ENCODE measurements around the gene IDE.
"Not testable (repeated sequence)": the region's sequence is repeated elsewhere in the genome, so short reads cannot be mapped to it uniquely, and the experiment has no call there.

Gene IDE

DNA sequence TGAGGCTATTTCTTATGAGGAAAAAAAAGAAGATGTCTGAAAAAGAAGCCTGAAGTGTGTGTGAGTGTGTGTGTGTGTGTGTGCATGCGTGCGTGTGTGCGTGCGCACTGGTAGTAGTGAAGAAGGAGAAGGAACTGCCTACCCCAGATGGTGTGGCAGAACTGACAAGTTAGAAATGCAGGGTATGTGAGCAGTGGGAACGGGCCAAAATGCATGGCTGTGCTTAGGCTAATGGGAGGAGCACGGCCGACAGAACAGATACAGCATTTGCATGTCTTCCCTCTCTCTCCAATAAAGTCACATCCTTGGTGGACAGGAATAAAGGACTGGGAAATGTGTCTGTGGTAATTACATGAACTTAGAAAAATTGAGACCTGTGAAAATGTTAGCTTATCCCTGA, 94.3 kb downstream of the IDE start:
- H3K4me3 ChIP-seq (ENCODE audit: control insufficient read depth, low read depth, low read length), result no peak overlapping the region
- TF ChIP-seq, protein P1, sequence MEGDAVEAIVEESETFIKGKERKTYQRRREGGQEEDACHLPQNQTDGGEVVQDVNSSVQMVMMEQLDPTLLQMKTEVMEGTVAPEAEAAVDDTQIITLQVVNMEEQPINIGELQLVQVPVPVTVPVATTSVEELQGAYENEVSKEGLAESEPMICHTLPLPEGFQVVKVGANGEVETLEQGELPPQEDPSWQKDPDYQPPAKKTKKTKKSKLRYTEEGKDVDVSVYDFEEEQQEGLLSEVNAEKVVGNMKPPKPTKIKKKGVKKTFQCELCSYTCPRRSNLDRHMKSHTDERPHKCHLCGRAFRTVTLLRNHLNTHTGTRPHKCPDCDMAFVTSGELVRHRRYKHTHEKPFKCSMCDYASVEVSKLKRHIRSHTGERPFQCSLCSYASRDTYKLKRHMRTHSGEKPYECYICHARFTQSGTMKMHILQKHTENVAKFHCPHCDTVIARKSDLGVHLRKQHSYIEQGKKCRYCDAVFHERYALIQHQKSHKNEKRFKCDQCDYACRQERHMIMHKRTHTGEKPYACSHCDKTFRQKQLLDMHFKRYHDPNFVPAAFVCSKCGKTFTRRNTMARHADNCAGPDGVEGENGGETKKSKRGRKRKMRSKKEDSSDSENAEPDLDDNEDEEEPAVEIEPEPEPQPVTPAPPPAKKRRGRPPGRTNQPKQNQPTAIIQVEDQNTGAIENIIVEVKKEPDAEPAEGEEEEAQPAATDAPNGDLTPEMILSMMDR (conservative IDR thresholded peaks at IDR 0.05; ENCODE audit: control insufficient read depth, insufficient read depth, low read depth, low read length), result no peak
- DNase-seq (ENCODE audit: low read depth), result no peak

DNA sequence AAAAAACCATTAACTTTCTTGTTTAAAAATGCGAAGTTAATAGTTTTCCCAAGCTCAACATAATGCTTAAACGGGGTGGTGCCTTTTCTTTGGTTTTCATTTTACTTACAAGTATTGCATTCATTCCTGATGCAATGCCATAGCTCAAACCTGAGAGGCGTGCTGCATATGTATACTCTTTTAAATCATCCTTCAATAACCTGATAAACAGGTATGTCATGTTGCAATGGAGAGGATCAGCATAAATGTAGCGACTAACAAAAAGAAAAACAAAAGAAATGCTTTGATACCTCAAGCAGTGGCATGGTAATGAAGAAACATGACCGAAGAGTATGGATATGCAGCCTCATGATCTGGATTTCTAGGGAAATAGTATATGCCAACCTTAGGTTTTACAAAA, 95.4 kb downstream of the IDE start:
- TF ChIP-seq, protein P1 (conservative IDR thresholded peaks at IDR 0.05; ENCODE audit: control insufficient read depth, insufficient read depth, low read depth, low read length), result no peak
- no peak overlapping the region for H3K4me3 ChIP-seq (ENCODE audit: control insufficient read depth, low read depth, low read length)
- no peak for DNase-seq (ENCODE audit: low read depth)

DNA sequence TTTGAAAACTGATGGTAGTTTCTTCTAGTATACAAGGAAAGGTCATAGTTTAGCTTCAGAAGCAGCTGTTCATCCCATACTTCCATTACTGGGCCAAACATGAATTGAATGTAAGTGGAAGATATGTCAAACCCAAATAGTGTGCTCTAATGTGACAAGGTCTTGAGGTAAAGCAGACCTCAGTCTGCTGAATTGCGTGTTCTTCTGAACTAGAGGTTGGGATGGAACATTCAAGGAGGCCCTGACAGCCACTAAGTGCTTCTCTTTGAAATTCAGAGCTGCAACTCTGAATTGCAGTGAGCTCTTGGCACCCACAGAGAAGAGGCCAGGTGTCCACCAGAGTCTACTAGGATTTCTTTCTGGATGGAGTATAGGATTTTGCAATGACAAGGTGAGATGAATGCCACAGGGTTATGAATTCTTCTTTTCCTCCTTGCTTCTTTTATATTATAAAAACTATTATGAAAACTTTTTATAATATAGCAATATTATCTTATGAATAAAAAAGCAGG, 98.5 kb downstream of the IDE start:
- DNase-seq (ENCODE audit: low read depth), result no peak
- TF ChIP-seq, protein P1 (conservative IDR thresholded peaks at IDR 0.05; ENCODE audit: control insufficient read depth, insufficient read depth, low read depth, low read length), result no peak
- no peak overlapping the region for H3K4me3 ChIP-seq (ENCODE audit: control insufficient read depth, low read depth, low read length)

DNA sequence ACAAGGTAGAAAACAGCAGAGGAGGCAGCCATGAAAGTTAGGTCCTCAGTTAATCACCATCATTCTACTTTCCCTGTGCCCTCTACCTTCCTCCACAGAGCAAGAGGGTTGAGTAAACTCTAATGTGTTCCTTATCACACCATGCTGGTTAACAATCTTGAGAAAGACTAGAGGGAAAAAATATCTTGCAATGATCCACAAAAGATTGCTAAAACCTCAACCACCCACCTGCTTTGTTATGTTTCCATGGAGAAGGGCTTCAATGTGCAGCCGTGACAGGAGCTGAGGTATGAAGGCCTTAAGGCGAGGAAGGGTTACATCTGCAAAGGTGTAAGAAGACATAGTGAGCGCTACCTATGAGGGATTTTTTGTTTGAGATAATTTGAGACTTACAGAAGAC, 103.9 kb downstream of the IDE start:
- DNase-seq (ENCODE audit: low read depth), result no peak
- TF ChIP-seq, protein P1 (conservative IDR thresholded peaks at IDR 0.05; ENCODE audit: control insufficient read depth, insufficient read depth, low read depth, low read length), result no peak
- no peak overlapping the region for H3K4me3 ChIP-seq (ENCODE audit: control insufficient read depth, low read depth, low read length)

DNA sequence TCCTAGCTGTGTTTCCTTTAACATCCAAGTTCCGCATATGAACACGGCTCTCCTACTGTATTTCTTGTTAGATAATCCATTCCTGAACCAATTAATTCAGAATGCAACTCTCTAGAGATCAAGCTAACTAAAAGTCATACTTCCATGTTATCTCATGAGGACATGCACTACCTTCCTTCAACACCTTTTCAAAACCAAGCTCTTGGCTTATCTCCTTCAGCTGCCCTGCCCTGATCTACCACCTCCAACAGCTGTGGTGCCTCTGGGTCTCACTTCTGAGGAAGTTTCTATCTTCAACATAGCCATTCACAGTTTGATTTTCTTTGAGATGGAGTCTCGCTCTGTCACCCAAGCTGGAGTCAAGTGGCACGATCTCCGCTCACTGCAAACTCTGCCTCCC, 109.5 kb downstream of the IDE start:
- H3K4me3 ChIP-seq (ENCODE audit: control insufficient read depth, low read depth, low read length), result no peak overlapping the region
- TF ChIP-seq, protein P1 (conservative IDR thresholded peaks at IDR 0.05; ENCODE audit: control insufficient read depth, insufficient read depth, low read depth, low read length), result no peak
- DNase-seq (ENCODE audit: low read depth), result no peak

DNA sequence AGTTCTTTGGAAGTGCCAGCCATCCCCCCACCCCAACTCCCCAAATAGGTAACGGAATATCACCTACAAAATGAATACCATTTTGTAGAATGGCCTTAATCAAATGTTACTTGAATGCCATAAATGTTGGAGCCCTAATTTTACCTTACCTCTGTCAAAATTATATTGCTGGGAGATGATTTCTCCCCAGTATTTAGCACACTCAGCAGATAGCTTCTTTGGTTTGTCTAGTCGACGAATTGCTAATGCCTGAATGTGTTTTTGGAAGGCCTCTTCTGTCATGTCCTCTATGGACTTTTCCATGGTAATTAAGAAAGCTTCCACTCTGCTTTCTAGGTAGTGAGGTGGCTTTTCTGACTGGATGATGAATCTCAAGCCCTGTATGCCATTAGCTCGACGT, 110.3 kb downstream of the IDE start:
- DNase-seq (ENCODE audit: low read depth), result no peak
- TF ChIP-seq, protein P1 (conservative IDR thresholded peaks at IDR 0.05; ENCODE audit: control insufficient read depth, insufficient read depth, low read depth, low read length), result no peak
- no peak overlapping the region for H3K4me3 ChIP-seq (ENCODE audit: control insufficient read depth, low read depth, low read length)

DNA sequence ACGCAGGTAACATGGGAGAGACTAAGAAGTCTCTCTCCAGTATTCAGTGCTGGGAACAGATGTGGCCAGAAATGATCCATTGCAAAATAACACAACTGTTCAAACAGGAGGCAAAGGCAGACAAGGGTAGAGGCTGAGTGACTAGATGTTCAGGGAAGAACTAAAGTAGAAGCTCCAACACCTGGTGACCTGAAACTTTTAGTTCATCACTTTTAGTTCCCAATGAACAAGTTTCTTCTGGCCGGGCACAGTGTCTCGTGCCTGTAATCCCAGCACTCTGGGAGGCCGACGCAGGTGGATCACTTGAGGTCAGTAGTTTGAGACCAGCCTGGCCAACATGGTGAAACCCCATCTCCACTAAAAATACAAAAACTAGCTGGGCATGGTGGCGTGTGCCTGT, 118.9 kb downstream of the IDE start:
- not testable (repeated sequence) for H3K4me3 ChIP-seq (ENCODE audit: control insufficient read depth, low read depth, low read length); DNase-seq (ENCODE audit: low read depth)
